BJ (cell line): ENCODE results near the gene PABPN1L. TPM values are rescaled to one million over a fixed set of nuclear protein-coding genes. Genes with fewer than 3 reads are reported as not detected.

Experiments
- CTCF ChIA-PET: fragments of 350-600 bp; formaldehyde crosslinking; extraction: SDS; loops from one replicate; lab custom pipeline; 2021; ENCODE audit warnings: antibody characterized with exemption, inconsistent platforms; lab: Yijun Ruan, JAX
- POLR2A ChIA-PET: fragments of 300-600 bp; sonication (Branson Sonifier 250); formaldehyde crosslinking; extraction: SDS; loops from one replicate; lab custom pipeline; 2021; ENCODE audit warnings: antibody characterized with exemption; lab: Charles Lee
- DNase-seq: peaks from one replicate; pipeline ENCODE4 v3.0.0-alpha.2; 2011; ENCODE audit warnings: low read depth
- H3K27me3 ChIP-seq: 2 replicates; pipeline ENCODE4 v1.6.0; 2011; ENCODE audit warnings: low read length; ENCODE audit not compliant: control insufficient read depth, insufficient read depth
- H3K36me3 ChIP-seq: 2 replicates; pipeline ENCODE4 v1.5.1; 2011; ENCODE audit warnings: low read length; ENCODE audit not compliant: control insufficient read depth, insufficient read depth
- H3K4me3 ChIP-seq: 2 replicates; pipeline ENCODE4 v1.5.1; 2011; ENCODE audit warnings: low read depth, mild to moderate bottlenecking, control low read depth, low read length
- CTCF ChIP-seq: IDR thresholded peaks from 2 replicates; pipeline ENCODE4 v1.5.1; 2011; ENCODE audit warnings: low read depth, mild to moderate bottlenecking, control low read depth, inconsistent platforms, low read length, moderate library complexity; ENCODE audit not compliant: insufficient read depth
- polyA plus RNA-seq: library from polyadenylated mRNA; depleted of rRNA; stranded (reverse); fragments of >200 nt; gene quantifications from 2 replicates; pipeline ENCODE4 v1.2.3, GENCODE V29; 2011

Gene PABPN1L
- polyA plus RNA-seq, 1 experiment, result not detected

GRCh38 chr16:88839745-88840599, 26.5 kb downstream of the PABPN1L start:
- ChIA-PET POLR2A (no interaction called here), CTCF (interaction anchor here (1.1 to 1.5 kb wide), 3 partner anchors 10 to 254 kb away, joined by 3 to 4 read pairs (median 3); partner anchors contain the start of gene ACSF3)
- peaks cover 25% of the 10 kb centered on the region for H3K36me3 ChIP-seq
- H3K4me3 ChIP-seq, result no peak overlapping the region
- no peak for TF ChIP-seq CTCF
- DNase-seq, result no peak
- no peaks in the 10 kb centered on the region for H3K27me3 ChIP-seq

DNA sequence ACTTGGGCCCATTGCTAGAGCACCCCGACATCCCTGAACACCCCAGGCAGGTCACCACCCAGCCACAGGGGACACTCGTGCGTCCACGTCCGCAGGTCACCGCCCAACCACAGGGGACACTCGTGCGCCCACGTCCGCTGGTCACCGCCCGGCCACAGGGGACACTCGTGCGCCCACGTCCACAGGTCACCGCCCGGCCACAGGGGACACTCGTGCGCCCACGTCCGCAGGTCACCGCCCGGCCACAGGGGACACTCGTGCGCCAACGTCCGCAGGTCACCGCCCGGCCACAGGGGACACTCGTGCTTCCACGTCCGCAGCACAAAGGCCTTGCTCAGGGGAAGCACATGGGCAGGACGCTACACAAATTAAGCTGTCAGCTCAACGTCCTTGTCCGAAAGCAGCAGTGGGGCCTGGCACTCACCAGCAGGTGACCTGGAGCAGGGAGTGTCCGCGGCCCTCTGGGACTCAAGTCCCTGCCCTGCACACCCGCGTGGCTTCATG, 27.4 kb downstream of the PABPN1L start:
- ChIA-PET CTCF (interaction anchor here (0.8 kb wide), 1 partner anchor 27 kb away, joined by 3 read pairs; no protein-coding TSS in a partner anchor), POLR2A (no interaction called here)
- TF ChIP-seq CTCF, result no peak
- Histone ChIP-seq H3K36me3 (peaks cover 27% of the 10 kb centered on the region), H3K4me3 (no peak overlapping the region), H3K27me3 (no peaks in the 10 kb centered on the region)
- no peak for DNase-seq

DNA sequence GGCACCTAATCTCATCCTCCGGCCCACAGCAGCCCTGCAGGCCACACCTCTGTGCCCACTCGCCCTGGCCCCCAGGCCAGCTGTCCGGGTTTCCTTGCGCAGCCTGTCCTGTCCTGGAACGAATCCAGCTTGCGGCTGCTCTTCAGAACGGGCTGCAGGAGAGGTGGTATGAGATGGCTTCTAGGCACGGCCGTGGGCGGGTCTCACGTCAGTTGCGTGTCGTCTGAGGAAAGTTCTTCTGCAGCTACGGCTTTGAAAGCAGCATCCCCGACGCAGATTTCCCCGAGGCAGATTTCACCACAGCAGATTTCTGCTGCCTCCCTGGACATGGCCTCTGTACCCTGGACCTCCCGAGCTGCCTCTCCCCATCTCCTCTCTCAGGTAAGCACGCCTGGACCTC, 27.9 kb downstream of the PABPN1L start:
- H3K36me3 ChIP-seq, result peaks cover 27% of the 10 kb centered on the region
- no peaks in the 10 kb centered on the region for H3K27me3 ChIP-seq
- H3K4me3 ChIP-seq, result no peak overlapping the region
- DNase-seq, result no peak
- CTCF ChIA-PET, result interaction anchor here (0.8 kb wide), 1 partner anchor 26 kb away, joined by 3 read pairs; no protein-coding TSS in a partner anchor
- TF ChIP-seq CTCF, result no peak
- POLR2A ChIA-PET, result no interaction called here

- POLR2A ChIA-PET, result no interaction called here
- TF ChIP-seq CTCF, result no peak
- Histone ChIP-seq H3K36me3 (peaks cover 24% of the 10 kb centered on the region), H3K4me3 (no peak overlapping the region), H3K27me3 (no peaks in the 10 kb centered on the region)
- no peak for DNase-seq
- CTCF ChIA-PET, result no interaction called here
Observed at GRCh38 chr16:88837806-88838205, 28.7 kb downstream of the PABPN1L start.

DNA sequence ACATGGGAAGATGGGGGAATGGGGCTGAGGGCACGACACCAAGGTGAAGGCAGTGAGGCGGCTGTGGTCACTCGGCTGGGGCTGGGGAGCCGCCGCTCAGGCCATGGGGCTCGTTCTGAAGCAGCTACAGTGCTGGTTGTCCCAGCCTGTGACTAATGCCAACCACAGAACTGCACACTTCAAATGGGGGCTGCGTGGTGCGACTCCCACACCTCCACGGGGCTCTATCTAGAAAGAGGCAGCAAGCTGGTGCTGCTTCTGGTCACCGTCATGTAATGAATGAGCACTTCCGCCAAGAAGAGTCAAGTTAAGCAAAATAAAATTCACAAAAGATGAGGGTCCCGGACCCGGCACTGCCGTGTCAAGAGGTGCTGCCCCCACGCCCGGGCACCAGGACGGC, 29.7 kb downstream of the PABPN1L start:
- Histone ChIP-seq H3K36me3 (peaks cover 23% of the 10 kb centered on the region), H3K4me3 (no peak overlapping the region), H3K27me3 (no peaks in the 10 kb centered on the region)
- DNase-seq, result no peak
- no peak for TF ChIP-seq CTCF
- ChIA-PET POLR2A (no interaction called here), CTCF (no interaction called here)
